ENCODE measurements around the gene SGSH. TPM values are rescaled to one million over a fixed set of nuclear protein-coding genes. Genes with fewer than 3 reads are reported as not detected.

Gene SGSH
- total RNA-seq, 2 donors from 2014 or later = 40.4 to 42.5 TPM

DNA sequence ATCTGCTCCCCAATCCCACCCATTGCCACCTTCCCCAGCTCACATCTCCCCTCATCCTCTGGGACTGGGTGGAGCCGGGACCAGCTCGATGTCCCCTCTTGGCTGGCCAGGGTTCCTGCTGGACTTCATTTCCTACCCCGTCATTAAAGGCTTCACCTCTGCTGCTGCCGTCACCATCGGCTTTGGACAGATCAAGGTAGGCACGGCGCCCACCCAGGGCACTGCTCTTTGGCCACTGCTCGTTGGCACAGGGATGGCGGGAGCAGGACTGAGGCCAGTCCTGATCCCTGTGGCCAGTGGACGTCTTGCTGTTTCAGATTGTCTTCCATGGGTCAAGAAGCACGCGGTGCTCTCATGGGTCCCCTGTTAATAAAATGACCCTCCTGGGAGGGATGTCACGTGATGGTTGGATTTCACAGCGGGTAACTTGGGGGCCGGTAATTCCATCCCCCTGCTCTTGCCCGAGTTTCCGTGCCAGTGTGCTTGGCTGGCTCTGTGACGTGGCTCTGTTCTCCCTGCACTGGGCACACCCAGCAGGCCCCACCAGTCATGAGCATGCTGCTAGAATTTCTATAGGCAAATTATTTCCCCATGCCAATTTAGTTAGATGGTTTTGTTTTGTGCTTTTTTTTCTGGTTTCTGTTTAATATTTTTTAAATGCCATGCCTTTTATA, 3.1 kb upstream of the SGSH start:
- no peak overlapping the region for H3K4me3 ChIP-seq (ENCODE audit: low read length)
- H3K9ac ChIP-seq (ENCODE audit: extremely low read depth, low read length, poor library complexity, severe bottlenecking) = no peak overlapping the region
- peaks cover 25% of the 10 kb centered on the region for H3K36me3 Mint-ChIP-seq (ENCODE audit: low read depth)
- TF ChIP-seq, protein P1, sequence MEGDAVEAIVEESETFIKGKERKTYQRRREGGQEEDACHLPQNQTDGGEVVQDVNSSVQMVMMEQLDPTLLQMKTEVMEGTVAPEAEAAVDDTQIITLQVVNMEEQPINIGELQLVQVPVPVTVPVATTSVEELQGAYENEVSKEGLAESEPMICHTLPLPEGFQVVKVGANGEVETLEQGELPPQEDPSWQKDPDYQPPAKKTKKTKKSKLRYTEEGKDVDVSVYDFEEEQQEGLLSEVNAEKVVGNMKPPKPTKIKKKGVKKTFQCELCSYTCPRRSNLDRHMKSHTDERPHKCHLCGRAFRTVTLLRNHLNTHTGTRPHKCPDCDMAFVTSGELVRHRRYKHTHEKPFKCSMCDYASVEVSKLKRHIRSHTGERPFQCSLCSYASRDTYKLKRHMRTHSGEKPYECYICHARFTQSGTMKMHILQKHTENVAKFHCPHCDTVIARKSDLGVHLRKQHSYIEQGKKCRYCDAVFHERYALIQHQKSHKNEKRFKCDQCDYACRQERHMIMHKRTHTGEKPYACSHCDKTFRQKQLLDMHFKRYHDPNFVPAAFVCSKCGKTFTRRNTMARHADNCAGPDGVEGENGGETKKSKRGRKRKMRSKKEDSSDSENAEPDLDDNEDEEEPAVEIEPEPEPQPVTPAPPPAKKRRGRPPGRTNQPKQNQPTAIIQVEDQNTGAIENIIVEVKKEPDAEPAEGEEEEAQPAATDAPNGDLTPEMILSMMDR (conservative IDR thresholded peaks at IDR 0.05) = no peak
- no peak for DNase-seq
- no peaks in the 10 kb centered on the region for H3K9me3 Mint-ChIP-seq
- no peak overlapping the region for H3K27ac ChIP-seq (ENCODE audit: low read depth, low read length)
- no peak overlapping the region for H3K27ac Mint-ChIP-seq
- H3K4me1 ChIP-seq (ENCODE audit: control insufficient read depth, insufficient read depth, low read length) = no peaks in the 10 kb centered on the region
- 96 to 98% methylated on average over 18 of the region's 18 CpGs for WGBS, 2 experiments (ENCODE audit: insufficient coverage in 1 of 2, insufficient read length in 1 of 2)
- no peaks in the 10 kb centered on the region for H3K9me3 ChIP-seq (ENCODE audit: control insufficient read depth, low read length)
- peaks cover 29% of the 10 kb centered on the region for H3K36me3 ChIP-seq (ENCODE audit: control insufficient read depth, insufficient read depth, low read length)
- peak overlapping the region; percentile 7 for H3K4me3 Mint-ChIP-seq
- no peaks in the 10 kb centered on the region for H3K27me3 ChIP-seq (ENCODE audit: control insufficient read depth, insufficient read depth, low read length, poor library complexity, severe bottlenecking)
- H3K4me1 Mint-ChIP-seq = peaks cover 17% of the 10 kb centered on the region
- no peaks in the 10 kb centered on the region for H3K27me3 Mint-ChIP-seq (ENCODE audit: insufficient read depth)

DNA sequence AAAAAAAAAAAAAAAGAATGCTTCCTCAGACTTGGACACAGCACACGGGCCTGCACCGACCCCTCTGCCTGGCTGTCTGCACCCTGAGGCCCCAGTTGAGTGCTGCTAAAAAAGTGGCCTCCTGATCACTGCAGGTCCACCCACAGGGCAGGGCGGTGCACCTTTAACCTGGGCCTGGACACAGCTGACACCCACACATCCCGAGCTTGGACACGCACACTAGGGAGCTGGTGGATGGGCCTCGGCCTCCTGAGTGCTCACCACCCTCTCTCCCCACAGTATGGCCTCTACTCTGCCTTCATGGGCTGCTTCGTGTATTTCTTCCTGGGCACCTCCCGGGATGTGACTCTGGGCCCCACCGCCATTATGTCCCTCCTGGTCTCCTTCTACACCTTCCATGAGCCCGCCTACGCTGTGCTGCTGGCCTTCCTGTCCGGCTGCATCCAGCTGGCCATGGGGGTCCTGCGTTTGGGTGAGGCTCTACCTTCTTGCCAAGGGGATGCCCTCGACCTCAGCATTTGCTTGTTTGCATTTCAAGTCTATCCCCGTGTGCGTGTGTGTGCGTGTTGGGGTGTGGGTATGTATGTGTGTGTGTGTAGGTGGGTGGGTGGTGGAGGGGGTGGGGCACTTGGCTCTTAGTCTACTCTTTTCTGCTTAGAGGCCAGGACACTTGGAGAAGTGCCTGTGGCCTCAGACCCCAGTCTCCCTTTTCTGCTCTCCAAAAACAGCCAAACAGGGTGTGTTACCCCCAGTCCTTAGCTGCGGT, 2.4 kb upstream of the SGSH start:
- H3K36me3 Mint-ChIP-seq (ENCODE audit: low read depth) = peaks cover 27% of the 10 kb centered on the region
- Histone ChIP-seq H3K4me1 (ENCODE audit: control insufficient read depth, insufficient read depth, low read length) (no peaks in the 10 kb centered on the region), H3K36me3 (ENCODE audit: control insufficient read depth, insufficient read depth, low read length) (peaks cover 30% of the 10 kb centered on the region), H3K27me3 (ENCODE audit: control insufficient read depth, insufficient read depth, low read length, poor library complexity, severe bottlenecking) (no peaks in the 10 kb centered on the region), H3K9me3 (ENCODE audit: control insufficient read depth, low read length) (no peaks in the 10 kb centered on the region), H3K9ac (ENCODE audit: extremely low read depth, low read length, poor library complexity, severe bottlenecking) (no peak overlapping the region), H3K4me3 (ENCODE audit: low read length) (no peak overlapping the region), H3K27ac (ENCODE audit: low read depth, low read length) (no peak overlapping the region)
- H3K9me3 Mint-ChIP-seq = no peaks in the 10 kb centered on the region
- H3K27me3 Mint-ChIP-seq (ENCODE audit: insufficient read depth) = no peaks in the 10 kb centered on the region
- WGBS, 2 experiments (ENCODE audit: insufficient coverage in 1 of 2, insufficient read length in 1 of 2) = 94 to 95% methylated on average over 11 to 18 of the region's 18 CpGs
- no peak overlapping the region for H3K27ac Mint-ChIP-seq
- TF ChIP-seq, protein P1 (conservative IDR thresholded peaks at IDR 0.05) = no peak
- no peak for DNase-seq
- peaks cover 17% of the 10 kb centered on the region for H3K4me1 Mint-ChIP-seq
- peak overlapping the region; percentile 7 for H3K4me3 Mint-ChIP-seq

DNA sequence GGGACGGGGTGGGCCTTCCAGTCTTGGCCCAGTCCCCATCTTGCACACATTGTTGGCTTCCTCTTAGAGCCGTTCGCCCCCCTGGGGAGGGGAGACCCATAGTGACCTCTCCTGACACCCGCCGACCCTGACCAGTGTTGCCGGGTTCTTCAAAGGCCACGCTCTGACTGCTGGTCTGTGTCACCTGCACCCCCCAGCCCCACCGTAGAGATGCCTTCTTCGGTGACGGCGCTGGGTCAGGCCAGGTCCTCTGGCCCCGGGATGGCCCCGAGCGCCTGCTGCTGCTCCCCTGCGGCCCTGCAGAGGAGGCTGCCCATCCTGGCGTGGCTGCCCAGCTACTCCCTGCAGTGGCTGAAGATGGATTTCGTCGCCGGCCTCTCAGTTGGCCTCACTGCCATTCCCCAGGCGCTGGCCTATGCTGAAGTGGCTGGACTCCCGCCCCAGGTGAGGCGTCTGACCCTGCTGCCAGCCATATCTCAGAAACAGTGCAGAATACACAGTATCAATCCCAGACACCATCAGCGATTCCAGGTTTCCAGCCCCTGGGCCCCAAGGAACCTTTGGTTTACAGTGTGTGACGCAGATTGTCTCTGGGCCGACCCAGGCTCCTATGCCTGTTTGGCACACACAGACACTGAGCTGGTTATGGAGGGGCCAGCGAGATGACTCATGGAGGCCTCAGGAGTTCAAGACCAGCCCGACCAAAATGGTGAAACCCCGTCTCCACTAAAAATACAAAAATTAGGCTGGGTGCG, 1.4 kb upstream of the SGSH start:
- Mint-ChIP-seq H3K4me1 (peaks cover 17% of the 10 kb centered on the region), H3K36me3 (ENCODE audit: low read depth) (peaks cover 32% of the 10 kb centered on the region), H3K27ac (no peak overlapping the region), H3K4me3 (peak overlapping the region; percentile 88), H3K9me3 (no peaks in the 10 kb centered on the region), H3K27me3 (ENCODE audit: insufficient read depth) (no peaks in the 10 kb centered on the region)
- Histone ChIP-seq H3K27ac (ENCODE audit: low read depth, low read length) (no peak overlapping the region), H3K4me1 (ENCODE audit: control insufficient read depth, insufficient read depth, low read length) (no peaks in the 10 kb centered on the region), H3K36me3 (ENCODE audit: control insufficient read depth, insufficient read depth, low read length) (peaks cover 35% of the 10 kb centered on the region), H3K9me3 (ENCODE audit: control insufficient read depth, low read length) (no peaks in the 10 kb centered on the region), H3K4me3 (ENCODE audit: low read length) (peak overlapping the region; percentile 84), H3K9ac (ENCODE audit: extremely low read depth, low read length, poor library complexity, severe bottlenecking) (peak overlapping the region; percentile 38), H3K27me3 (ENCODE audit: control insufficient read depth, insufficient read depth, low read length, poor library complexity, severe bottlenecking) (no peaks in the 10 kb centered on the region)
- DNase-seq = no peak
- TF ChIP-seq, protein P1 (conservative IDR thresholded peaks at IDR 0.05) = no peak
- WGBS, 2 experiments (ENCODE audit: insufficient coverage in 1 of 2, insufficient read length in 1 of 2) = 91% methylated on average over 24 to 29 of the region's 29 CpGs
